ENCODE results near the gene LDLRAP1. TPM values are rescaled to one million over a fixed set of nuclear protein-coding genes. Genes with fewer than 3 reads are reported as not detected.

LDLRAP1 gene
- total and polyA plus RNA-seq, 2 experiments from 2014 or later = 23.6 to 26.9 TPM

DNA sequence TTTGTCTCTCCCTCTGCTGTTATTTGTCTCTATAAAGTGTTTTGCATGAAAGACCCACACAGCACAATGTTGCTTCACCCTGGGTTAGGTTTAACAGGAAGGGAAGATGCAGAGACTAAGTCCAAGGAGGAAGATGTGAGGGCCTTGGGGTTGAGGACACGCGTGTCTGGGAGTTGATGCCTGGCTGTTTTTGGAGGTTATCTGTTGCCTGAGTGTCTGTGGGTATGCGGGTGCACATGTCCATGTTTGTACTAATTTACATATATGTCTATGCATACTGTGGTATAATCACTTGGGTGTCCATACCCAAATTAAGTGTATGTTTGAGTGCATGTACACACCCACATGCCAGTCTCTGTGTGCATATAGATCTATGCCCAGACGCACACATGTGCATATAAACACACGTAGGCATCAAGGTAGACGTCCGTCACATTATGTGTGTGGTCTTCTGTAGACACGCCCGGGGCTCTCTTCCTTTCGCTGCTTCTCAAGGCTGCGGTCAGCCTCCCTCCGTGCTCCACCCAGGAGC is 72.2 kb downstream of the LDLRAP1 start:
- in situ Hi-C loops (cut with MboI) = loop anchor here (10.0 kb wide), 1 partner anchor 179 kb away; no protein-coding TSS in a partner anchor
- H3K9ac ChIP-seq = no peak overlapping the region
- H3K79me2 ChIP-seq (ENCODE audit: insufficient read depth) = no peaks in the 10 kb centered on the region
- no peaks in the 10 kb centered on the region for H4K20me1 ChIP-seq (ENCODE audit: insufficient read depth)
- no peaks in the 10 kb centered on the region for H3K9me2 ChIP-seq (ENCODE audit: insufficient read depth)
- peak overlapping the region; percentile 72 for H3K4me3 ChIP-seq
- peaks cover 32% of the 10 kb centered on the region for H3K27me3 ChIP-seq (replicated peaks; ENCODE audit: insufficient read depth)
- peak overlapping the region; percentile 83 for H2AFZ ChIP-seq
- WGBS, 2 experiments (ENCODE audit: low coverage in 1 of 2, low lambda C conversion rate in 2 of 2, missing lambda C conversion rate in 2 of 2) = 9 to 10% methylated on average over 12 of the region's 12 CpGs
- TF ChIP-seq EZH2phosphoT487 (IDR thresholded peaks at IDR 0.05; ENCODE audit: insufficient read depth, low read depth) = no peak
- TF ChIP-seq EZH2 (IDR thresholded peaks at IDR 0.05; ENCODE audit: insufficient read depth, poor library complexity, severe bottlenecking) = no peak
- no peak overlapping the region for H3K27ac ChIP-seq
- no peaks in the 10 kb centered on the region for H3K4me1 ChIP-seq (ENCODE audit: insufficient read depth)
- H3K9me3 ChIP-seq (ENCODE audit: low read depth) = no peaks in the 10 kb centered on the region
- no peaks in the 10 kb centered on the region for H3K36me3 ChIP-seq (ENCODE audit: low read depth)
- peak; percentile 14 for DNase-seq
- H3K4me2 ChIP-seq (ENCODE audit: unreplicated experiment) = peak overlapping the region; percentile 81
- H3F3A ChIP-seq (ENCODE audit: insufficient read depth) = peaks cover 20% of the 10 kb centered on the region

DNA sequence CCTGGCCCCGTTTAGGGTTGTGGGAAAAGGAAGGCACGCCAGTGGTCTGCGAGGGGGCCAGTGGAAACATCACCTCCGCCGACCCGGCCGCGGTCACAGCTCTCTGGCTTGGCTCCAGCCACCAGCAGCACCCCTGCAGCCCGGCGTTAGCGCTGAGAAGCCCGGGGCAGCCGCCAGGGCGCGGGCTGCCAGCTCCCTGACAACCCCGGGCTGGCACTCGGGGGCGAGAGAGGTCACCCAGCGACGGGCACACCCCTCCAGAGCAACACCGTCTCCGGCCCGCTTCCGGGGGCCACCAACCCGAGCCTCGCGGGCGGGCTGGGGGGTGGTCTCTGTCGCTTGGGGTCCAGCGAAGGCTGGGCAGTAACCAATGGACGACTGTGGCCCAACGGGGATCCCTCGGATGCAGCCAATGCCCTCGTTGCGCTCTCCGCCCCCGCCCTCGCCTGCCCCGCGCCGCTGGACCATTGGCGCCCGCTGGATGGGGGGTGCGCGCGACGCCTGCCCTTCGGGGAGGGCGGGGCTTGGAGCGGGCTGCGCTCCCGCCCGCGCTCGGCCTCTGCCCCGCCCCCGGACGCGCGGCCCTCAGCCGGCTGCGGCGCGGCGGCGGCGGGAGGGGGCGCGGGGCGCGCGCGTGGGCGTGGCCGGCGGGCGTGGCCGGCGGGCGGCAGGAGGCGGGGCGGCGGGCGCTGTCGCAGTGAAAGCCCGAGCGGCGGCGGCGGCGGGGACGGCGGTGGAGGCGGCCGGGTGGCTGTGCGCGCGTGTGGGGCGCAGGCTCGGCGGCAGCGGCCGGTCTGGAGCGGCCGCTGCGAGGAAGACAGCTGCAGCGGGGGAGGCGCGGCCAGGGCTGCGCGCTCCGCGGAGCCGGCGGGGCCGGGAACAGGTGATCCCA is 72.9 kb downstream of the LDLRAP1 start, which contains the start of gene MAN1C1:
MAN1C1 (plus strand) TSS at position 697 of the 892 bp plus-strand sequence. CDS start 1,007 bp downstream, outside the sequence.
- peaks cover 25% of the 10 kb centered on the region for H3K27me3 ChIP-seq (replicated peaks; ENCODE audit: insufficient read depth)
- WGBS, 2 experiments (ENCODE audit: low coverage in 1 of 2, low lambda C conversion rate in 2 of 2, missing lambda C conversion rate in 2 of 2) = 0 to 2% methylated on average over 21 to 71 of the region's 116 CpGs

DNA sequence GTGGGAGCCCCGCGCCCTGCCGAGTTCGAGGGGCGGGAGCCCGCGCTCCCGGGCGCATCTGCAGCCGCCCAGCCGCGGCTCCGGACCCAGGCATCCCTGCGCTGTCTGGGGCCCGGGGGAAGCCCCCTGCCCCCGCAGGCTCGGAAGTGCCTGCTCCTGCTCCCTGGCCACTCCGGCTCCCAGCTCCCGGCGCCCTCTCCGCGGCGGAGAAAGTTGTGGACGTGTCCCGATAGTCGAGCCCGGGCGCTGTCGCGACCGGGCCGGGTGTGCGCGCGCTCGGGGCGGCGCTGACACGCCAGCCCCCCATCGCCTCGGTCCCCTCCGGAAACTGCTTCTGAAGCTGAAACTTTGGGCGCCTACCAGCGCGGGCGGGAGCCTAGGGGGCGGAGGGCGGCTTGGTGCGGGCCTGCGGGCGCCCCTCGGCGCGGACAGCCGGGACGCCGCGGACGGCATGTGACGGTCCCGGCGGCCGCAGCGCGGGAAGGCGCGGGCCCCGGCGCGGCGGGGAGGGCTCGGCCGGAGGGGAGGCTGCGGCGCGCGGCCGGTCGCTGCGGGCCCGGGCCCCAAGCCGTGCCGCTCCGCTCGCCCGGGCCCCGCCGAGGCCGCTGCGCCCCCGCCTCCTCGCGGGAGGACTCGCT is 73.7 kb downstream of the LDLRAP1 start:
- no peak for TF ChIP-seq EZH2 (IDR thresholded peaks at IDR 0.05; ENCODE audit: insufficient read depth, poor library complexity, severe bottlenecking)
- no peak for TF ChIP-seq EZH2phosphoT487 (IDR thresholded peaks at IDR 0.05; ENCODE audit: insufficient read depth, low read depth)
- peaks cover 20% of the 10 kb centered on the region for H3F3A ChIP-seq (ENCODE audit: insufficient read depth)
- H3K4me2 ChIP-seq (ENCODE audit: unreplicated experiment) = peak overlapping the region; percentile 77
- H3K9me3 ChIP-seq (ENCODE audit: low read depth) = no peaks in the 10 kb centered on the region
- no peaks in the 10 kb centered on the region for H3K36me3 ChIP-seq (ENCODE audit: low read depth)
- peaks cover 24% of the 10 kb centered on the region for H3K27me3 ChIP-seq (replicated peaks; ENCODE audit: insufficient read depth)
- no peaks in the 10 kb centered on the region for H3K79me2 ChIP-seq (ENCODE audit: insufficient read depth)
- 1 to 2% methylated on average over 34 to 67 of the region's 94 CpGs for WGBS, 2 experiments (ENCODE audit: low coverage in 1 of 2, low lambda C conversion rate in 2 of 2, missing lambda C conversion rate in 2 of 2)
- H2AFZ ChIP-seq = peak overlapping the region; percentile 83
- no peaks in the 10 kb centered on the region for H4K20me1 ChIP-seq (ENCODE audit: insufficient read depth)
- in situ Hi-C loops (cut with MboI) = loop anchor here (10.0 kb wide), 1 partner anchor 178 kb away; no protein-coding TSS in a partner anchor
- peak overlapping the region; percentile 43 for H3K9ac ChIP-seq
- H3K4me1 ChIP-seq (ENCODE audit: insufficient read depth) = no peaks in the 10 kb centered on the region
- H3K4me3 ChIP-seq = peak overlapping the region; percentile 70
- H3K9me2 ChIP-seq (ENCODE audit: insufficient read depth) = no peaks in the 10 kb centered on the region
- DNase-seq = peak; percentile 29
- H3K27ac ChIP-seq = no peak overlapping the region

More for the DNA sequence above, 72.9 kb downstream of the LDLRAP1 start, which contains the start of gene MAN1C1:
- peak within 1 kb of the TSS; percentile 72 for H3K4me3 ChIP-seq
- no peaks in the 10 kb centered on the region for H3K9me3 ChIP-seq (ENCODE audit: low read depth)
- no peak within 1 kb of the TSS for H3K27ac ChIP-seq
- no peaks in the 10 kb centered on the region for H3K4me1 ChIP-seq (ENCODE audit: insufficient read depth)
- H3K36me3 ChIP-seq (ENCODE audit: low read depth) = no peaks in the 10 kb centered on the region
- H3F3A ChIP-seq (ENCODE audit: insufficient read depth) = peaks cover 20% of the 10 kb centered on the region
- H3K9me2 ChIP-seq (ENCODE audit: insufficient read depth) = no peaks in the 10 kb centered on the region
- peak; percentile 88 for DNase-seq
- in situ Hi-C loops (cut with MboI) = loop anchor here (10.0 kb wide), 1 partner anchor 178 kb away; no protein-coding TSS in a partner anchor
- H4K20me1 ChIP-seq (ENCODE audit: insufficient read depth) = no peaks in the 10 kb centered on the region
- TF ChIP-seq EZH2phosphoT487 (IDR thresholded peaks at IDR 0.05; ENCODE audit: insufficient read depth, low read depth) (no peak), EZH2 (IDR thresholded peaks at IDR 0.05; ENCODE audit: insufficient read depth, poor library complexity, severe bottlenecking) (no peak)
- peak within 1 kb of the TSS; percentile 83 for H2AFZ ChIP-seq
- no peaks in the 10 kb centered on the region for H3K79me2 ChIP-seq (ENCODE audit: insufficient read depth)
- peak within 1 kb of the TSS; percentile 81 for H3K4me2 ChIP-seq (ENCODE audit: unreplicated experiment)
- H3K9ac ChIP-seq = peak within 1 kb of the TSS; percentile 43

Data from GM23248 (cell line).